IMR-90 (cell line): ENCODE results near the gene CEP63. TPM values are rescaled to one million over a fixed set of nuclear protein-coding genes. Genes with fewer than 3 reads are reported as not detected.

ENCODE experiments used
- ATAC-seq: fragments of 200-7000 bp; cut with Tn5 transposase; 2 replicates; pipeline ENCODE4 v1.9.1; 2020; ENCODE audit warnings: low read depth, mild to moderate bottlenecking, moderate library complexity
- BruUV-seq: library from RNA; stranded (reverse); fragments of 400-500 nt; replicated peaks from 2 replicates; lab custom pipeline; 2021; lab: Mats Ljungman, UMichigan
- CTCF ChIA-PET: fragments of 300-600 bp; formaldehyde crosslinking; extraction: SDS; loops from one replicate; lab custom pipeline; 2021; ENCODE audit warnings: antibody characterized with exemption; lab: Yijun Ruan, JAX
- POLR2A ChIA-PET: fragments of 300-600 bp; sonication (Branson Sonifier 250); formaldehyde crosslinking; loops from one replicate; lab custom pipeline; 2022; ENCODE audit warnings: antibody characterized with exemption; ENCODE audit not compliant: unreplicated experiment; lab: Charles Lee
- DNase-seq: peaks from one replicate; pipeline ENCODE4 v3.0.0; 2013
- H2AFZ ChIP-seq: replicated peaks from 2 replicates; pipeline ENCODE3; 2013; ENCODE audit warnings: low read length, mild to moderate bottlenecking; ENCODE audit not compliant: poor library complexity
- H2AK5ac ChIP-seq: 2 replicates; pipeline ENCODE4 v1.6.1; 2013; ENCODE audit warnings: low read depth, low read length, inconsistent platforms
- H2AK9ac ChIP-seq: replicated peaks from 2 replicates; pipeline ENCODE3; 2013; ENCODE audit warnings: mild to moderate bottlenecking, low read depth, low read length, moderate library complexity; ENCODE audit not compliant: poor library complexity
- H2BK120ac ChIP-seq: 2 replicates; pipeline ENCODE4 v1.6.1; 2013; ENCODE audit warnings: low read depth, low read length, inconsistent platforms
- H2BK15ac ChIP-seq: 3 replicates; pipeline ENCODE4 v1.6.1; 2013; ENCODE audit warnings: low read depth, low read length, inconsistent platforms
- H2BK20ac ChIP-seq: 2 replicates; pipeline ENCODE4 v1.6.1; 2013; ENCODE audit warnings: low read depth, mild to moderate bottlenecking, inconsistent platforms, low read length, moderate library complexity
- H2BK5ac ChIP-seq: 2 replicates; pipeline ENCODE4 v1.6.1; 2013; ENCODE audit warnings: mild to moderate bottlenecking, low read depth, low read length, inconsistent platforms; ENCODE audit not compliant: poor library complexity, severe bottlenecking
- H3K14ac ChIP-seq: replicated peaks from 2 replicates; pipeline ENCODE4 v1.6.1; 2013; ENCODE audit warnings: low read depth, low read length, inconsistent platforms
- H3K18ac ChIP-seq: 2 replicates; pipeline ENCODE4 v1.6.1; 2013; ENCODE audit warnings: low read depth, low read length, control low read depth
- H3K23ac ChIP-seq: 2 replicates; pipeline ENCODE4 v1.6.1; 2013; ENCODE audit warnings: low read depth, low read length, inconsistent platforms
- H3K27ac ChIP-seq: 2 replicates; pipeline ENCODE4 v1.5.1; 2013; ENCODE audit warnings: mild to moderate bottlenecking, control low read depth, low read length; ENCODE audit not compliant: insufficient read depth
- H3K27me3 ChIP-seq: 2 replicates; pipeline ENCODE4 v1.6.1; 2013; ENCODE audit warnings: low read length; ENCODE audit not compliant: control insufficient read depth, insufficient read depth
- H3K36me3 ChIP-seq: 2 replicates; pipeline ENCODE4 v1.6.1; 2013; ENCODE audit warnings: low read length, mixed read lengths; ENCODE audit not compliant: control insufficient read depth, insufficient read depth
- H3K4ac ChIP-seq: 2 replicates; pipeline ENCODE4 v1.6.1; 2013; ENCODE audit warnings: low read depth, low read length, inconsistent platforms
- H3K4me1 ChIP-seq: 2 replicates; pipeline ENCODE4 v1.6.1; 2013; ENCODE audit warnings: low read length, mixed read lengths; ENCODE audit not compliant: control insufficient read depth, insufficient read depth
- H3K4me2 ChIP-seq: 2 replicates; pipeline ENCODE4 v1.6.1; 2013; ENCODE audit warnings: low read depth, mild to moderate bottlenecking, control low read depth, low read length, moderate library complexity
- H3K4me3 ChIP-seq: 2 replicates; pipeline ENCODE4 v1.5.1; 2013; ENCODE audit warnings: low read depth, mild to moderate bottlenecking, control low read depth, low read length, moderate library complexity; ENCODE audit not compliant: insufficient read depth
- H3K56ac ChIP-seq: 2 replicates; pipeline ENCODE4 v1.6.1; 2013; ENCODE audit warnings: low read length, inconsistent platforms; ENCODE audit not compliant: insufficient read depth; ENCODE audit errors: extremely low read depth
- H3K79me1 ChIP-seq, 2 experiments: 2 replicates each; pipeline ENCODE4 v1.6.1; 2013; ENCODE audit warnings: low read length in 2 of 2, inconsistent platforms in 1 of 2, low read depth in 1 of 2
- H3K9ac ChIP-seq: 2 replicates; pipeline ENCODE4 v1.6.1; 2013; ENCODE audit warnings: low read depth, low read length, control low read depth
- H3K9me1 ChIP-seq: 2 replicates; pipeline ENCODE4 v1.6.1; 2013; ENCODE audit warnings: low read length, inconsistent platforms; ENCODE audit not compliant: insufficient read depth
- H3K9me3 ChIP-seq: 2 replicates; pipeline ENCODE4 v1.6.1; 2013; ENCODE audit warnings: low read length; ENCODE audit not compliant: control insufficient read depth, insufficient read depth
- H4K20me1 ChIP-seq: 2 replicates; pipeline ENCODE4 v1.6.1; 2013; ENCODE audit warnings: low read length, inconsistent platforms; ENCODE audit not compliant: insufficient read depth
- H4K5ac ChIP-seq: 2 replicates; pipeline ENCODE4 v1.6.1; 2013; ENCODE audit warnings: mild to moderate bottlenecking, low read depth, low read length, control low read depth
- H4K8ac ChIP-seq, 2 experiments: 2 replicates each; pipeline ENCODE4 v1.6.1; 2013; ENCODE audit warnings: low read depth in 2 of 2, low read length in 2 of 2, control low read depth in 1 of 2, inconsistent platforms in 1 of 2
- H4K91ac ChIP-seq: 2 replicates; pipeline ENCODE4 v1.6.1; 2013; ENCODE audit warnings: low read depth, low read length, inconsistent platforms; ENCODE audit not compliant: insufficient read depth
- BHLHE40 ChIP-seq: fragments of 150-350 bp; IDR thresholded peaks from 2 replicates; pipeline ENCODE4 v1.6.1; 2016; ENCODE audit warnings: mild to moderate bottlenecking, low read depth, low read length
- CEBPB ChIP-seq: IDR thresholded peaks from 2 replicates; pipeline ENCODE4 v1.6.1; 2012; ENCODE audit warnings: low read depth, low read length, improper control_type of control experiment
- CHD1 ChIP-seq: IDR thresholded peaks from 2 replicates; pipeline ENCODE4 v1.6.1; 2012; ENCODE audit warnings: low read depth, low read length, improper control_type of control experiment
- CTCF ChIP-seq: conservative IDR thresholded peaks from 2 replicates; pipeline ENCODE4 v1.5.1; 2012; ENCODE audit warnings: mild to moderate bottlenecking, low read depth, low read length, improper control_type of control experiment
- ELK1 ChIP-seq: fragments of 150-350 bp; IDR thresholded peaks from 2 replicates; pipeline ENCODE4 v1.6.1; 2016; ENCODE audit warnings: low read depth, mild to moderate bottlenecking, low read length, moderate library complexity, borderline replicate concordance
- MAFK ChIP-seq: IDR thresholded peaks from 2 replicates; pipeline ENCODE4 v1.6.1; 2012; ENCODE audit warnings: low read depth, low read length, improper control_type of control experiment
- MAZ ChIP-seq: IDR thresholded peaks from 2 replicates; pipeline ENCODE4 v1.6.1; 2012; ENCODE audit warnings: low read depth, mild to moderate bottlenecking, low read length, improper control_type of control experiment, moderate library complexity, borderline replicate concordance
- MXI1 ChIP-seq: IDR thresholded peaks from 2 replicates; pipeline ENCODE4 v1.6.1; 2012; ENCODE audit warnings: low read depth, mild to moderate bottlenecking, low read length, moderate library complexity, borderline replicate concordance
- POLR2A ChIP-seq: IDR thresholded peaks from 2 replicates; pipeline ENCODE4 v1.6.1; 2012; ENCODE audit warnings: mild to moderate bottlenecking, low read depth, low read length
- RAD21 ChIP-seq: IDR thresholded peaks from 2 replicates; pipeline ENCODE4 v1.6.1; 2012; ENCODE audit warnings: low read length, improper control_type of control experiment
- RCOR1 ChIP-seq: IDR thresholded peaks from 2 replicates; pipeline ENCODE4 v1.6.1; 2012; ENCODE audit warnings: mild to moderate bottlenecking, low read length, improper control_type of control experiment; ENCODE audit not compliant: insufficient replicate concordance
- RFX5 ChIP-seq: IDR thresholded peaks from 2 replicates; pipeline ENCODE4 v1.8.0; 2012; ENCODE audit warnings: low read depth, mild to moderate bottlenecking, low read length, moderate library complexity
- SMC3 ChIP-seq: fragments of 150-350 bp; IDR thresholded peaks from 2 replicates; pipeline ENCODE4 v1.6.1; 2016; ENCODE audit warnings: low read depth, mild to moderate bottlenecking, antibody characterized with exemption, low read length, moderate library complexity
- USF2 ChIP-seq: fragments of 150-350 bp; IDR thresholded peaks from 2 replicates; pipeline ENCODE4 v1.6.1; 2017; ENCODE audit warnings: mild to moderate bottlenecking, antibody characterized with exemption, low read length, low read depth
- WGBS, 2 experiments: methylation state at CpG; one replicate each; pipeline versions ENCODE4 v1.1.5 to v1.1.7; 2013; ENCODE audit warnings: missing lambda C conversion rate in 2 of 2; ENCODE audit not compliant: insufficient read length in 1 of 2; ENCODE audit errors: extremely low coverage in 2 of 2; 5-methylcytosine and 5-hydroxymethylcytosine counted together
- dilution Hi-C: fragments of 300-500 bp; cut with HindIII; formaldehyde crosslinking; loops from one replicate; pipeline ENCODE4 v1.14.3; 2018; ENCODE audit warnings: low sequenced_read_pairs; ENCODE audit not compliant: unreplicated experiment
- in situ Hi-C: fragments of 300-500 bp; cut with MboI; formaldehyde crosslinking; loops from 3 replicates; pipeline ENCODE4 v1.14.3; 2019; ENCODE audit warnings: low sequenced_read_pairs, inconsistent platforms, mixed read lengths
- intact Hi-C: fragments of 100-400 bp; cut with micrococcal nuclease; formaldehyde crosslinking; loops from 2 replicates; pipeline ENCODE4 v1.10.0; 2022
- polyA plus RNA-seq, 3 experiments: library from polyadenylated mRNA; depleted of rRNA; stranded (reverse); fragments of >200 nt; gene quantifications; 2 replicates each; pipeline ENCODE4 v1.2.3, GENCODE V29; 2012; ENCODE audit warnings: low replicate concordance in 1 of 3
- total RNA-seq: library from RNA; depleted of rRNA; stranded (reverse); fragments of >200 nt; gene quantifications from 2 replicates; pipeline ENCODE4 v1.2.3, GENCODE V29; 2012

CEP63 gene
- total and polyA plus RNA-seq, 2 of the 4 experiments (the other 2 are of a cell fraction), result 6.5 to 9.1 TPM

- Histone ChIP-seq H3K18ac (no peak overlapping the region), H3K27ac (no peak overlapping the region), H3K4me3 (no peak overlapping the region), H2AK5ac (no peak overlapping the region), H3K27me3 (peaks cover 7% of the 10 kb centered on the region), H2AFZ (peak overlapping the region; percentile 41), H2AK9ac (no peak overlapping the region), H2BK5ac (no peak overlapping the region), H3K4me1 (no peaks in the 10 kb centered on the region; the same call in 1 of the 2 replicates), H3K36me3 (no peaks in the 10 kb centered on the region), H3K4ac (no peak overlapping the region), H3K14ac (no peak overlapping the region), H3K79me1 (no peaks in the 10 kb centered on the region), H2BK120ac (no peak overlapping the region), H3K9me1 (no peaks in the 10 kb centered on the region; the same call in 1 of the 2 replicates), H4K5ac (no peak overlapping the region), H3K56ac (no peak overlapping the region), H2BK15ac (no peak overlapping the region), H3K4me2 (no peak overlapping the region), H3K9me3 (no peaks in the 10 kb centered on the region), H4K91ac (no peak overlapping the region), H4K20me1 (no peaks in the 10 kb centered on the region), H2BK20ac (no peak overlapping the region), H4K8ac (no peak overlapping the region), H3K23ac (no peak overlapping the region), H3K9ac (no peak overlapping the region)
- WGBS, 2 experiments, result 66% methylated on average over 5 of the region's 5 CpGs; no CpG with 5 or more reads in 1 of the 2 experiments
- dilution Hi-C loops, result no loop called here
- DNase-seq (no peak), ATAC-seq (no peak)
- TF ChIP-seq ELK1, result no peak
- no peak for TF ChIP-seq BHLHE40
- no peak for TF ChIP-seq POLR2A
- no peak for TF ChIP-seq SMC3
- no peak for TF ChIP-seq MXI1
- TF ChIP-seq CTCF, result no peak
- TF ChIP-seq USF2, result no peak
- no peak for TF ChIP-seq CHD1
- TF ChIP-seq RAD21, result no peak
- TF ChIP-seq RFX5, result no peak
- no peak for TF ChIP-seq RCOR1
- no peak for TF ChIP-seq MAZ
- TF ChIP-seq MAFK, result no peak
- TF ChIP-seq CEBPB, result no peak
- CTCF ChIA-PET, result no interaction called here
- in situ Hi-C loops, result no loop called here
- no TSS peak for BruUV-seq
- POLR2A ChIA-PET, result no interaction called here
- intact Hi-C loops, result no loop called here
These were observed 137.0 kb downstream of the CEP63 start for GRCh38 chr3:134622806-134623365.
